ENCODE measurements around the gene TFAP2C. TPM values are rescaled to one million over a fixed set of nuclear protein-coding genes. Genes with fewer than 3 reads are reported as not detected.

Gene TFAP2C
- total and polyA plus RNA-seq, 2 experiments from 2014 or later = 1.7 to 3.7 TPM

DNA sequence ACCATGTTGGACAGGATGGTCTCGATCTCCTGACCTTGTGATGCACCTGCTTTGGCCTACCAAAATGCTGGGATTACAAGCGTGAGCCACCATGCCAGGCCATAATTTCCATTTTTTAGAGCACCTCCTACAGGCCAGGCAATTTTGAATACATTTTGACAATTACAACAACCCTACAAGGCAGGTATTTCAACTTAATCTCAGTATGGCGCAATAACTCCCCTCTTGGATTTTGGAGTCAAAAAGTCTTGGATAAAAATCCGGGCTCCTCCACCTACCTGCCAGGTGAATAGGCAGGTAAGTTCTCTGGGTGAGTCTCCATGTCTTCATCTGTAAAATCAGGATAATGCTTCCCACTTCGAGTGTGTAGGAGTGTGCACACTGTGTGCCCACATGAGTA is 39.5 kb upstream of the TFAP2C start:
- no peaks in the 10 kb centered on the region for H3K79me2 ChIP-seq
- H3K27me3 ChIP-seq = no peaks in the 10 kb centered on the region
- no peaks in the 10 kb centered on the region for H3K36me3 ChIP-seq (replicated peaks; ENCODE audit: insufficient read depth, low read depth)
- H3K4me2 ChIP-seq = no peak overlapping the region
- no peak overlapping the region for H2AFZ ChIP-seq
- H4K20me1 ChIP-seq (ENCODE audit: insufficient read depth, poor library complexity, severe bottlenecking) = no peaks in the 10 kb centered on the region
- no peak overlapping the region for H3K27ac ChIP-seq
- H3K9me3 ChIP-seq (ENCODE audit: low read depth) = no peaks in the 10 kb centered on the region
- no peak overlapping the region for H3K4me3 ChIP-seq
- DNase-seq (ENCODE audit: low spot score) = no peak
- 91% methylated on average over 5 of the region's 5 CpGs for WGBS (ENCODE audit: low lambda C conversion rate, missing lambda C conversion rate)
- no peaks in the 10 kb centered on the region for H3K9me2 ChIP-seq (replicated peaks; ENCODE audit: insufficient read depth)
- no peaks in the 10 kb centered on the region for H3K4me1 ChIP-seq (ENCODE audit: insufficient read depth)
- TF ChIP-seq EZH2phosphoT487 (IDR thresholded peaks at IDR 0.05; ENCODE audit: low read depth, severe bottlenecking, unreplicated experiment) (no peak), EZH2 (IDR thresholded peaks at IDR 0.05; ENCODE audit: borderline replicate concordance) (no peak)
- TF ChIP-seq, protein P1, sequence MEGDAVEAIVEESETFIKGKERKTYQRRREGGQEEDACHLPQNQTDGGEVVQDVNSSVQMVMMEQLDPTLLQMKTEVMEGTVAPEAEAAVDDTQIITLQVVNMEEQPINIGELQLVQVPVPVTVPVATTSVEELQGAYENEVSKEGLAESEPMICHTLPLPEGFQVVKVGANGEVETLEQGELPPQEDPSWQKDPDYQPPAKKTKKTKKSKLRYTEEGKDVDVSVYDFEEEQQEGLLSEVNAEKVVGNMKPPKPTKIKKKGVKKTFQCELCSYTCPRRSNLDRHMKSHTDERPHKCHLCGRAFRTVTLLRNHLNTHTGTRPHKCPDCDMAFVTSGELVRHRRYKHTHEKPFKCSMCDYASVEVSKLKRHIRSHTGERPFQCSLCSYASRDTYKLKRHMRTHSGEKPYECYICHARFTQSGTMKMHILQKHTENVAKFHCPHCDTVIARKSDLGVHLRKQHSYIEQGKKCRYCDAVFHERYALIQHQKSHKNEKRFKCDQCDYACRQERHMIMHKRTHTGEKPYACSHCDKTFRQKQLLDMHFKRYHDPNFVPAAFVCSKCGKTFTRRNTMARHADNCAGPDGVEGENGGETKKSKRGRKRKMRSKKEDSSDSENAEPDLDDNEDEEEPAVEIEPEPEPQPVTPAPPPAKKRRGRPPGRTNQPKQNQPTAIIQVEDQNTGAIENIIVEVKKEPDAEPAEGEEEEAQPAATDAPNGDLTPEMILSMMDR (IDR thresholded peaks at IDR 0.05; ENCODE audit: poor library complexity) = no peak

DNA sequence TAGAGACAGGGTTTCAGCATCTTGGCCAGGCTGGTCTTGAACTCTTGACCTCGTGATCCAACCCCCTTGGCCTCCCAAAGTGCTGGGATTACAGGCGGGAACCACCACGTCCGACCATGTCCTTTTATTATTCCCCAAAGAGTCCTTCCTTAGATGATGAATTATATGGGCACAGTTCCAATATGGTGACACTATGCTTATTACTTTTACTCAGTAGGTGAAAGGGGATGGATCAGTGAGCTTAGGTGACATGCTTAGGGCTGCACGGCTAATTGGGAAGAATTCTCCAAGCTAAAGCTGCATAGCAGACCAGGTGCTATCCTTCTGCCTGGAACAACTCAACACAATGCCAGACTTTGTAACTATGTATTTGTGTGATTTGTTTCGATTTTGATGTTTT is 38.2 kb upstream of the TFAP2C start:
- no peak for DNase-seq (ENCODE audit: low spot score)
- no peaks in the 10 kb centered on the region for H4K20me1 ChIP-seq (ENCODE audit: insufficient read depth, poor library complexity, severe bottlenecking)
- no peak overlapping the region for H3K27ac ChIP-seq
- no peak overlapping the region for H3K4me3 ChIP-seq
- no peaks in the 10 kb centered on the region for H3K9me2 ChIP-seq (replicated peaks; ENCODE audit: insufficient read depth)
- no peaks in the 10 kb centered on the region for H3K4me1 ChIP-seq (ENCODE audit: insufficient read depth)
- H3K27me3 ChIP-seq = no peaks in the 10 kb centered on the region
- H3K36me3 ChIP-seq (replicated peaks; ENCODE audit: insufficient read depth, low read depth) = no peaks in the 10 kb centered on the region
- H3K4me2 ChIP-seq = no peak overlapping the region
- no peaks in the 10 kb centered on the region for H3K79me2 ChIP-seq
- WGBS (ENCODE audit: low lambda C conversion rate, missing lambda C conversion rate) = 86% methylated on average over 6 of the region's 6 CpGs
- H3K9me3 ChIP-seq (ENCODE audit: low read depth) = no peaks in the 10 kb centered on the region
- H2AFZ ChIP-seq = no peak overlapping the region
- TF ChIP-seq, protein P1 (IDR thresholded peaks at IDR 0.05; ENCODE audit: poor library complexity) = no peak
- no peak for TF ChIP-seq EZH2 (IDR thresholded peaks at IDR 0.05; ENCODE audit: borderline replicate concordance)
- TF ChIP-seq EZH2phosphoT487 (IDR thresholded peaks at IDR 0.05; ENCODE audit: low read depth, severe bottlenecking, unreplicated experiment) = no peak

DNA sequence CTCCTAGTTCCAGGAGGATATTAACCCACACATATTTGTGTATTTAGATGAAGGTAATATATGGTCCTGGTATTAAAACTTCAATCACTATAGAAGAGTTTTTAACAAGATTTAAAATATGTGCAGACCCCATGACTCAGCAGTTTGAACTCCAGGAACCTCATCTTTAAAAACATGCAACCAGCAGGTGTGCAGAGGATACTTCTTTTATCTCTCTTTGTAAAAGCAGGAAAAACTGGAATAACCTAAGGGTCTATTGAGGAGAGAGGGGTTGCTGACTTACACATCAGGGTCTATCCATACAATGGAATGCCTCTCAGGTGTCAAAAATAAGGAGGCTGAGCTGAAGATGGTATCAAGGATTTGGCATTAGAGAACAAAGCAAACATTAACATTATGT is 36.9 kb upstream of the TFAP2C start:
- Histone ChIP-seq H3K4me1 (ENCODE audit: insufficient read depth) (no peaks in the 10 kb centered on the region), H3K4me2 (no peak overlapping the region), H2AFZ (no peak overlapping the region), H3K27me3 (no peaks in the 10 kb centered on the region), H3K27ac (no peak overlapping the region), H3K79me2 (no peaks in the 10 kb centered on the region), H3K9me2 (replicated peaks; ENCODE audit: insufficient read depth) (no peaks in the 10 kb centered on the region), H4K20me1 (ENCODE audit: insufficient read depth, poor library complexity, severe bottlenecking) (no peaks in the 10 kb centered on the region), H3K4me3 (no peak overlapping the region), H3K36me3 (replicated peaks; ENCODE audit: insufficient read depth, low read depth) (no peaks in the 10 kb centered on the region), H3K9me3 (ENCODE audit: low read depth) (no peaks in the 10 kb centered on the region)
- no peak for DNase-seq (ENCODE audit: low spot score)
- TF ChIP-seq EZH2 (IDR thresholded peaks at IDR 0.05; ENCODE audit: borderline replicate concordance) (no peak), EZH2phosphoT487 (IDR thresholded peaks at IDR 0.05; ENCODE audit: low read depth, severe bottlenecking, unreplicated experiment) (no peak)
- TF ChIP-seq, protein P1 (IDR thresholded peaks at IDR 0.05; ENCODE audit: poor library complexity) = no peak

DNA sequence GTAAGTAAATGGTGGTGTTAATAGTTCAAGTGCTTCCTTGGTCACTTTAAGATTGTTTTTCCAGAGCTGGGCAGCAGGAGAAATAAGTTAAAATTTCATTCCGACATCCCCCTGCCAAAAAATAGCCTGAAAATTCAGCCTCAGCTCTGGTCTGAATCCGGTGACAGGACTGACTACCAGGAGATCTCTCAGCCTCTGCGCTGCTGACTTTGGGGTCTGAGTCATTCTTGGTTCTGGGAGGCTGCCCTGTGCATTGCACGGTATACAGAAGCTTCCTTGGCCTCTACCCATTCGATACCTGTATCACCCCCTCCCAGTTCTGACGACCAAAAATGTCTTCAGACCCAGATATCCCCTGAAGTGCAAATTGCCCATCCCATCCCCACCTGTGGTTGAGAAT is 36.3 kb upstream of the TFAP2C start:
- no peak overlapping the region for H3K4me2 ChIP-seq
- WGBS (ENCODE audit: low lambda C conversion rate, missing lambda C conversion rate) = 74% methylated on average over 6 of the region's 6 CpGs
- H3K4me3 ChIP-seq = no peak overlapping the region
- H3K4me1 ChIP-seq (ENCODE audit: insufficient read depth) = no peaks in the 10 kb centered on the region
- H2AFZ ChIP-seq = no peak overlapping the region
- H4K20me1 ChIP-seq (ENCODE audit: insufficient read depth, poor library complexity, severe bottlenecking) = no peaks in the 10 kb centered on the region
- no peaks in the 10 kb centered on the region for H3K36me3 ChIP-seq (replicated peaks; ENCODE audit: insufficient read depth, low read depth)
- DNase-seq (ENCODE audit: low spot score) = no peak
- no peaks in the 10 kb centered on the region for H3K79me2 ChIP-seq
- H3K27ac ChIP-seq = no peak overlapping the region
- no peaks in the 10 kb centered on the region for H3K27me3 ChIP-seq
- TF ChIP-seq EZH2 (IDR thresholded peaks at IDR 0.05; ENCODE audit: borderline replicate concordance) (no peak), EZH2phosphoT487 (IDR thresholded peaks at IDR 0.05; ENCODE audit: low read depth, severe bottlenecking, unreplicated experiment) (no peak)
- TF ChIP-seq, protein P1 (IDR thresholded peaks at IDR 0.05; ENCODE audit: poor library complexity) = no peak
- no peaks in the 10 kb centered on the region for H3K9me2 ChIP-seq (replicated peaks; ENCODE audit: insufficient read depth)
- H3K9me3 ChIP-seq (ENCODE audit: low read depth) = no peaks in the 10 kb centered on the region

Measured in hepatocyte (in vitro differentiated cells).